Frontal cortex (tissue), 4 donors: Measurements from ENCODE around the gene WWC1. TPM values are rescaled to one million over a fixed set of nuclear protein-coding genes. Genes with fewer than 3 reads are reported as not detected.

Experiments
- DNase-seq, 2 donors: peaks; one replicate each; pipeline ENCODE4 v3.0.0; 2012; ENCODE audit warnings: low spot score in 2 of 2
- FAIRE-seq: peaks from 2 replicates; lab custom pipeline; 2012; peaks lifted over from hg19 to GRCh38; lab: Jason Lieb, UNC
- total RNA-seq: library from RNA; depleted of rRNA; stranded (reverse); fragments of >200 nt; gene quantifications from one replicate; pipeline ENCODE4 v1.2.3, GENCODE V29; 2014
- donor health status: control.
- donor health status: control.
- donor health status: control.

Gene WWC1
- total RNA-seq, 1 donor from 2014 or later = 78.3 TPM

- no peak for FAIRE-seq
- no peak for DNase-seq
Measured at GRCh38 chr5:168356171-168356570, 64.7 kb downstream of the WWC1 start.

GRCh38 chr5:168356592-168356991, 65.1 kb downstream of the WWC1 start:
- FAIRE-seq = no peak
- no peak for DNase-seq

- DNase-seq (no peak), FAIRE-seq (no peak)
Measured at GRCh38 chr5:168357876-168358275, 66.4 kb downstream of the WWC1 start.

- FAIRE-seq (no peak), DNase-seq (no peak)
Measured at GRCh38 chr5:168359820-168360460, 68.5 kb downstream of the WWC1 start.

- no peak for FAIRE-seq
- no peak for DNase-seq
Measured at GRCh38 chr5:168360521-168361285, 69.3 kb downstream of the WWC1 start.

GRCh38 chr5:168362097-168362885, 70.8 kb downstream of the WWC1 start:
- FAIRE-seq (no peak), DNase-seq (no peak)

GRCh38 chr5:168364151-168364661, 72.8 kb downstream of the WWC1 start:
- DNase-seq = no peak
- FAIRE-seq = no peak

- FAIRE-seq = no peak
- no peak for DNase-seq
Measured at GRCh38 chr5:168364750-168365550, 73.5 kb downstream of the WWC1 start.

GRCh38 chr5:168365581-168366081, 74.2 kb downstream of the WWC1 start:
- no peak for FAIRE-seq

GRCh38 chr5:168366116-168366515, 74.7 kb downstream of the WWC1 start:
- DNase-seq (no peak), FAIRE-seq (no peak)

More at GRCh38 chr5:168365581-168366081, 74.2 kb downstream of the WWC1 start:
- DNase-seq = no peak

GRCh38 chr5:168368854-168369253, 77.4 kb downstream of the WWC1 start:
- no peak for FAIRE-seq

GRCh38 chr5:168370831-168371230, 79.4 kb downstream of the WWC1 start:
- FAIRE-seq (no peak), DNase-seq (no peak)

More at GRCh38 chr5:168368854-168369253, 77.4 kb downstream of the WWC1 start:
- no peak for DNase-seq

GRCh38 chr5:168372356-168372946, 81.0 kb downstream of the WWC1 start:
- FAIRE-seq (no peak), DNase-seq (no peak)

- DNase-seq (no peak), FAIRE-seq (no peak)
Measured at GRCh38 chr5:168374532-168374931, 83.1 kb downstream of the WWC1 start.

GRCh38 chr5:168375214-168375613, 83.8 kb downstream of the WWC1 start:
- FAIRE-seq (no peak), DNase-seq (no peak)

GRCh38 chr5:168377525-168377924, 86.1 kb downstream of the WWC1 start:
- FAIRE-seq (no peak), DNase-seq (no peak)

- DNase-seq (no peak), FAIRE-seq (no peak)
Measured at GRCh38 chr5:168378741-168379140, 87.3 kb downstream of the WWC1 start.

GRCh38 chr5:168382421-168382820, 91.0 kb downstream of the WWC1 start:
- DNase-seq (no peak), FAIRE-seq (no peak)

GRCh38 chr5:168390491-168390890, 99.0 kb downstream of the WWC1 start:
- DNase-seq (no peak), FAIRE-seq (no peak)
